Mesenchymal stem cell (in vitro differentiated cells and primary cell): ENCODE measurements around the gene ZNF556.

ENCODE experiments used
- DNase-seq: peaks from one replicate; pipeline ENCODE4 v3.0.0-alpha.2; 2013
- H2AFZ ChIP-seq: one replicate; pipeline ENCODE4 v1.6.1; 2013; ENCODE audit warnings: low read depth, mild to moderate bottlenecking, control low read depth, inconsistent platforms, low read length, moderate library complexity
- H2AK5ac ChIP-seq: 2 replicates; pipeline ENCODE4 v1.6.1; 2013; ENCODE audit warnings: low read length, moderate library complexity, mild to moderate bottlenecking, inconsistent platforms; ENCODE audit not compliant: severe bottlenecking
- H2BK120ac ChIP-seq: one replicate; pipeline ENCODE4 v1.6.1; 2013; ENCODE audit warnings: low read depth, mild to moderate bottlenecking, inconsistent platforms, low read length, moderate library complexity
- H2BK12ac ChIP-seq, 2 experiments: one replicate each; pipeline ENCODE4 v1.6.1; 2013; ENCODE audit warnings: inconsistent platforms in 2 of 2, low read length in 2 of 2, mild to moderate bottlenecking in 2 of 2, moderate library complexity in 2 of 2, control low read depth in 1 of 2
- H2BK15ac ChIP-seq: one replicate; pipeline ENCODE4 v1.6.1; 2013; ENCODE audit warnings: mild to moderate bottlenecking, low read depth, inconsistent platforms; ENCODE audit not compliant: poor library complexity, severe bottlenecking
- H2BK5ac ChIP-seq: 2 replicates; pipeline ENCODE4 v1.6.1; 2013; ENCODE audit warnings: low read depth, mild to moderate bottlenecking, low read length, control low read depth, inconsistent platforms; ENCODE audit not compliant: poor library complexity, severe bottlenecking
- H3K14ac ChIP-seq, 2 experiments: one replicate each; pipeline ENCODE4 v1.6.1; 2013; ENCODE audit warnings: inconsistent platforms in 2 of 2, low read length in 2 of 2, control low read depth in 1 of 2, mild to moderate bottlenecking in 1 of 2, moderate library complexity in 1 of 2
- H3K18ac ChIP-seq, 2 experiments: one replicate each; pipeline ENCODE4 v1.6.1; 2013; ENCODE audit warnings: inconsistent platforms in 2 of 2, low read length in 2 of 2, control low read depth in 1 of 2, low read depth in 1 of 2, mild to moderate bottlenecking in 1 of 2
- H3K23ac ChIP-seq, 2 experiments: one replicate each; pipeline ENCODE4 v1.6.1; 2013; ENCODE audit warnings: inconsistent platforms in 2 of 2, low read length in 2 of 2, mild to moderate bottlenecking in 2 of 2, moderate library complexity in 2 of 2, control low read depth in 1 of 2
- H3K27ac ChIP-seq: 2 replicates; pipeline ENCODE4 v1.5.1; 2013; ENCODE audit warnings: mild to moderate bottlenecking, moderate library complexity, low read length, control low read depth, inconsistent platforms; ENCODE audit not compliant: poor library complexity, severe bottlenecking
- H3K27me3 ChIP-seq, 2 experiments: 2 replicates each; pipeline versions ENCODE4 v1.6.1 to v1.7.0; 2013; ENCODE audit warnings: low read length in 2 of 2, mild to moderate bottlenecking in 2 of 2, moderate library complexity in 2 of 2, control low read depth in 1 of 2, inconsistent platforms in 1 of 2; ENCODE audit not compliant: control insufficient read depth in 1 of 2, insufficient read depth in 1 of 2
- H3K36me3 ChIP-seq, 2 experiments: 2 replicates each; pipeline versions ENCODE4 v1.6.1 to v1.7.0; 2013; ENCODE audit warnings: low read length in 2 of 2, control low read depth in 1 of 2, inconsistent platforms in 1 of 2, low read depth in 1 of 2, mild to moderate bottlenecking in 1 of 2; ENCODE audit not compliant: insufficient read depth in 2 of 2, control insufficient read depth in 1 of 2
- H3K4ac ChIP-seq, 2 experiments: one replicate each; pipeline ENCODE4 v1.6.1; 2013; ENCODE audit warnings: inconsistent platforms in 2 of 2, low read length in 2 of 2, mild to moderate bottlenecking in 2 of 2, moderate library complexity in 2 of 2, control low read depth in 1 of 2, low read depth in 1 of 2
- H3K4me1 ChIP-seq: 2 replicates; pipeline ENCODE4 v1.6.1; 2013; ENCODE audit warnings: low read depth, low read length, control low read depth; ENCODE audit not compliant: control insufficient read depth, insufficient read depth
- H3K4me2 ChIP-seq: 2 replicates; pipeline ENCODE4 v1.6.1; 2013; ENCODE audit warnings: low read length, mild to moderate bottlenecking, inconsistent platforms; ENCODE audit not compliant: poor library complexity, severe bottlenecking
- H3K4me3 ChIP-seq, 2 experiments: 2 replicates each; pipeline versions ENCODE4 v1.5.1 to v1.7.0; 2013; ENCODE audit warnings: low read length in 2 of 2, mild to moderate bottlenecking in 2 of 2, control low read depth in 1 of 2, low read depth in 1 of 2; ENCODE audit not compliant: insufficient read depth in 1 of 2
- H3K79me1 ChIP-seq: replicated peaks from 2 replicates; pipeline ENCODE4 v1.6.1; 2013; ENCODE audit warnings: mild to moderate bottlenecking, control low read depth, low read length, inconsistent platforms; ENCODE audit not compliant: poor library complexity, severe bottlenecking
- H3K9ac ChIP-seq: 2 replicates; pipeline ENCODE4 v1.7.0; 2013; ENCODE audit warnings: mild to moderate bottlenecking, low read length, moderate library complexity
- H3K9me3 ChIP-seq: 2 replicates; pipeline ENCODE4 v1.7.0; 2013; ENCODE audit warnings: mild to moderate bottlenecking, low read length; ENCODE audit not compliant: control insufficient read depth
- H4K8ac ChIP-seq: one replicate; pipeline ENCODE4 v1.6.1; 2013; ENCODE audit warnings: inconsistent platforms, mild to moderate bottlenecking, low read length, moderate library complexity
- H4K91ac ChIP-seq: one replicate; pipeline ENCODE4 v1.6.1; 2013; ENCODE audit warnings: mild to moderate bottlenecking, low read length, inconsistent platforms
- WGBS: methylation state at CpG from one replicate; pipeline ENCODE4 v1.1.7; 2013; ENCODE audit warnings: mixed read lengths; 5-methylcytosine and 5-hydroxymethylcytosine counted together

Gene ZNF556

GRCh38 chr19:2858864-2859263, 8.3 kb upstream of the ZNF556 start:
- H3K36me3 ChIP-seq = peaks cover 7 to 13% of the 10 kb centered on the region in 2 experiments
- no peaks in the 10 kb centered on the region for H3K79me1 ChIP-seq
- H4K8ac ChIP-seq = no peak overlapping the region
- H3K23ac ChIP-seq = no peak overlapping the region
- 97% methylated on average over 27 of the region's 27 CpGs for WGBS
- H3K9me3 ChIP-seq = peaks cover 64% of the 10 kb centered on the region
- no peak overlapping the region for H2BK15ac ChIP-seq
- H3K18ac ChIP-seq = no peak overlapping the region
- no peaks in the 10 kb centered on the region for H3K4me1 ChIP-seq
- H2AK5ac ChIP-seq = no peak overlapping the region
- no peak overlapping the region for H3K4ac ChIP-seq
- H3K27ac ChIP-seq = no peak overlapping the region
- no peak overlapping the region for H3K9ac ChIP-seq
- no peak overlapping the region for H2AFZ ChIP-seq
- H3K27me3 ChIP-seq = no peaks in the 10 kb centered on the region
- H2BK120ac ChIP-seq = no peak overlapping the region
- H3K4me3 ChIP-seq = no peak overlapping the region
- no peak overlapping the region for H3K14ac ChIP-seq
- H4K91ac ChIP-seq = no peak overlapping the region
- no peak overlapping the region for H3K4me2 ChIP-seq
- no peak for DNase-seq
- no peak overlapping the region for H2BK5ac ChIP-seq
- no peak overlapping the region for H2BK12ac ChIP-seq

- H3K36me3 ChIP-seq = peaks cover 0 to 2% of the 10 kb centered on the region in 2 experiments
- no peak overlapping the region for H3K18ac ChIP-seq
- H3K9ac ChIP-seq = no peak overlapping the region
- peaks cover 26% of the 10 kb centered on the region for H3K9me3 ChIP-seq
- no peak overlapping the region for H3K27ac ChIP-seq
- no peak overlapping the region for H2AK5ac ChIP-seq
- no peak overlapping the region for H3K23ac ChIP-seq
- H3K14ac ChIP-seq = no peak overlapping the region
- 84% methylated on average over 10 of the region's 10 CpGs for WGBS
- H2AFZ ChIP-seq = no peak overlapping the region
- H3K4ac ChIP-seq = no peak overlapping the region
- no peak overlapping the region for H4K91ac ChIP-seq
- no peak overlapping the region for H2BK15ac ChIP-seq
- H3K4me2 ChIP-seq = no peak overlapping the region
- H3K79me1 ChIP-seq = no peaks in the 10 kb centered on the region
- no peak overlapping the region for H4K8ac ChIP-seq
- H3K4me3 ChIP-seq = no peak overlapping the region
- no peak for DNase-seq
- H2BK12ac ChIP-seq = no peak overlapping the region
- H2BK5ac ChIP-seq = no peak overlapping the region
- no peaks in the 10 kb centered on the region for H3K4me1 ChIP-seq
- no peaks in the 10 kb centered on the region for H3K27me3 ChIP-seq
- no peak overlapping the region for H2BK120ac ChIP-seq
Observed at GRCh38 chr19:2863816-2864215, 3.3 kb upstream of the ZNF556 start.

GRCh38 chr19:2865334-2866100, 1.6 kb upstream of the ZNF556 start:
- Histone ChIP-seq H2AFZ (no peak overlapping the region), H3K23ac (no peak overlapping the region), H2BK5ac (no peak overlapping the region), H3K18ac (no peak overlapping the region), H3K79me1 (no peaks in the 10 kb centered on the region), H4K91ac (no peak overlapping the region), H3K4me2 (no peak overlapping the region), H3K4ac (no peak overlapping the region), H3K27me3 (no peaks in the 10 kb centered on the region), H2BK120ac (no peak overlapping the region), H2AK5ac (no peak overlapping the region), H3K4me3 (no peak overlapping the region), H3K9ac (no peak overlapping the region), H3K14ac (no peak overlapping the region), H3K4me1 (no peaks in the 10 kb centered on the region), H3K27ac (no peak overlapping the region), H4K8ac (no peak overlapping the region), H3K9me3 (peaks cover 14% of the 10 kb centered on the region), H2BK12ac (no peak overlapping the region), H3K36me3 (no peaks in the 10 kb centered on the region), H2BK15ac (no peak overlapping the region)
- WGBS = 85% methylated on average over 12 of the region's 12 CpGs
- no peak for DNase-seq

- H3K27me3 ChIP-seq = no peaks in the 10 kb centered on the region
- no peak overlapping the region for H2BK15ac ChIP-seq
- H2BK12ac ChIP-seq = no peak overlapping the region
- no peak overlapping the region for H2AFZ ChIP-seq
- H3K27ac ChIP-seq = no peak overlapping the region
- H2BK120ac ChIP-seq = no peak overlapping the region
- no peaks in the 10 kb centered on the region for H3K4me1 ChIP-seq
- no peak overlapping the region for H3K9ac ChIP-seq
- H3K23ac ChIP-seq = no peak overlapping the region
- no peak overlapping the region for H2AK5ac ChIP-seq
- H3K4me3 ChIP-seq = no peak overlapping the region
- WGBS = 93% methylated on average over 7 of the region's 8 CpGs
- H3K9me3 ChIP-seq = peaks cover 11% of the 10 kb centered on the region
- H2BK5ac ChIP-seq = no peak overlapping the region
- DNase-seq = no peak
- H3K14ac ChIP-seq = no peak overlapping the region
- H3K36me3 ChIP-seq = no peaks in the 10 kb centered on the region
- no peak overlapping the region for H4K91ac ChIP-seq
- no peaks in the 10 kb centered on the region for H3K79me1 ChIP-seq
- H3K18ac ChIP-seq = no peak overlapping the region
- no peak overlapping the region for H3K4me2 ChIP-seq
- H3K4ac ChIP-seq = no peak overlapping the region
- no peak overlapping the region for H4K8ac ChIP-seq
Observed at GRCh38 chr19:2866495-2867024, 575 bp upstream of the ZNF556 start.
